Nephron (organoid): ENCODE data around the gene FIBCD1.
A peak's percentile ranks its signal among the peaks of the same experiment; 100 is the strongest.

Experiments used
- H3K27ac Mint-ChIP-seq, 3 experiments: 2 replicates each; pipeline ENCODE4 v1.8.0; 2020; ENCODE audit warnings: mixed read lengths in 3 of 3, mild to moderate bottlenecking in 2 of 3, moderate library complexity in 1 of 3
- H3K27me3 Mint-ChIP-seq: 2 replicates; pipeline ENCODE4 v1.8.0; 2021; ENCODE audit warnings: low read depth, mild to moderate bottlenecking, moderate library complexity, mixed read lengths
- H3K36me3 Mint-ChIP-seq: 2 replicates; pipeline ENCODE4 v1.8.0; 2020; ENCODE audit warnings: low read depth, mixed read lengths
- H3K4me1 Mint-ChIP-seq: 2 replicates; pipeline ENCODE4 v1.8.0; 2020; ENCODE audit warnings: mixed read lengths
- H3K4me3 Mint-ChIP-seq, 3 experiments: 2 replicates each; pipeline ENCODE4 v1.8.0; 2020; ENCODE audit warnings: mild to moderate bottlenecking in 3 of 3, mixed read lengths in 3 of 3, moderate library complexity in 2 of 3
- H3K9me3 Mint-ChIP-seq: 2 replicates; pipeline ENCODE4 v1.8.0; 2020; ENCODE audit warnings: mixed read lengths
- TF ChIP-seq, protein P1 (sequence below), 3 experiments: fragments of 200-600 bp; sonication (generic); IDR thresholded peaks; one replicate each; pipeline ENCODE4 v1.5.0; 2021; ENCODE audit warnings: antibody characterized with exemption in 3 of 3; ENCODE audit not compliant: unreplicated experiment in 3 of 3

FIBCD1 gene

DNA sequence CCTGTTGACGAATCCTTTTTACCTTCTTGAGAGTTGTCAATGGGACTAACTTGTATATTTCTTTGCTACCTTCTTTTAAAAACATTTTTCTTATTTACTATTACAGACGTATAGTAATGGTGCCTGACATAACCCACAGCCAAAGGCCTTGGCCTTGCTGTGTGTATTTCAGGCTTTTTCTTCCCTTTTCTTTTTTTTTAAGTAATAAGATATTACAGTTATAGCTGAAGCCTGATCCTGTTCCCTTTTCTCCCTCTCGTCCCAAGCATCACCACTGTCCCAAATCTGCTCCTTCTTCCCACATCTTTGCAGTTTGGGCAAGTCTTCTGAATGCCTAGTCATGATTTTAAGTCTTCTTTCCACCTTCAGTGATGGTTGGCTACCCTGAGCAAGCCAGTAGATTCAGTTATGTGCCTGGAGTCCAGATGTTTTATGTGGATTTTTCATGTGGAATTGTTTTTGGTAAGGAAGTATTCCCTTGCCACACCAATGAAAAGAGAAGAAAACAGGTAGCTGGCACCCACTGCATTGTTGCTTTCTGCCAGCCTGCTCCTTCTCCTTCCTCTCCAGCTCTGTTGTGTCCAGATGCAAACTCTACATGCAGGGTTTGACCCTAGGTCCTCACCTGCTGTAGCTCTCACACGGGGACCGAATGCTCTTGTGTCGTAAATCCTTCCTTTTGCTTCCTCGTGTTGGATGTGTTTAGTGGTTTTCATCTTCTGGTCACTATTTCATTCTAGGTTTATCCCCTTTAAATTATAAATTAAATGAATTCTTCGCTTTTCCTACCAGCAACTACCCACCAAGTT lies 77.5 kb downstream of the FIBCD1 start:
- Mint-ChIP-seq H3K27ac (no peak overlapping the region), H3K27me3 (no peaks in the 10 kb centered on the region), H3K36me3 (peaks cover 75% of the 10 kb centered on the region), H3K9me3 (no peaks in the 10 kb centered on the region), H3K4me3 (no peak overlapping the region), H3K4me1 (peaks cover 66% of the 10 kb centered on the region)
- TF ChIP-seq, protein P1, sequence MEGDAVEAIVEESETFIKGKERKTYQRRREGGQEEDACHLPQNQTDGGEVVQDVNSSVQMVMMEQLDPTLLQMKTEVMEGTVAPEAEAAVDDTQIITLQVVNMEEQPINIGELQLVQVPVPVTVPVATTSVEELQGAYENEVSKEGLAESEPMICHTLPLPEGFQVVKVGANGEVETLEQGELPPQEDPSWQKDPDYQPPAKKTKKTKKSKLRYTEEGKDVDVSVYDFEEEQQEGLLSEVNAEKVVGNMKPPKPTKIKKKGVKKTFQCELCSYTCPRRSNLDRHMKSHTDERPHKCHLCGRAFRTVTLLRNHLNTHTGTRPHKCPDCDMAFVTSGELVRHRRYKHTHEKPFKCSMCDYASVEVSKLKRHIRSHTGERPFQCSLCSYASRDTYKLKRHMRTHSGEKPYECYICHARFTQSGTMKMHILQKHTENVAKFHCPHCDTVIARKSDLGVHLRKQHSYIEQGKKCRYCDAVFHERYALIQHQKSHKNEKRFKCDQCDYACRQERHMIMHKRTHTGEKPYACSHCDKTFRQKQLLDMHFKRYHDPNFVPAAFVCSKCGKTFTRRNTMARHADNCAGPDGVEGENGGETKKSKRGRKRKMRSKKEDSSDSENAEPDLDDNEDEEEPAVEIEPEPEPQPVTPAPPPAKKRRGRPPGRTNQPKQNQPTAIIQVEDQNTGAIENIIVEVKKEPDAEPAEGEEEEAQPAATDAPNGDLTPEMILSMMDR (IDR thresholded peaks at IDR 0.05; ENCODE audit: unreplicated experiment in 3 of 3) = no peak

DNA sequence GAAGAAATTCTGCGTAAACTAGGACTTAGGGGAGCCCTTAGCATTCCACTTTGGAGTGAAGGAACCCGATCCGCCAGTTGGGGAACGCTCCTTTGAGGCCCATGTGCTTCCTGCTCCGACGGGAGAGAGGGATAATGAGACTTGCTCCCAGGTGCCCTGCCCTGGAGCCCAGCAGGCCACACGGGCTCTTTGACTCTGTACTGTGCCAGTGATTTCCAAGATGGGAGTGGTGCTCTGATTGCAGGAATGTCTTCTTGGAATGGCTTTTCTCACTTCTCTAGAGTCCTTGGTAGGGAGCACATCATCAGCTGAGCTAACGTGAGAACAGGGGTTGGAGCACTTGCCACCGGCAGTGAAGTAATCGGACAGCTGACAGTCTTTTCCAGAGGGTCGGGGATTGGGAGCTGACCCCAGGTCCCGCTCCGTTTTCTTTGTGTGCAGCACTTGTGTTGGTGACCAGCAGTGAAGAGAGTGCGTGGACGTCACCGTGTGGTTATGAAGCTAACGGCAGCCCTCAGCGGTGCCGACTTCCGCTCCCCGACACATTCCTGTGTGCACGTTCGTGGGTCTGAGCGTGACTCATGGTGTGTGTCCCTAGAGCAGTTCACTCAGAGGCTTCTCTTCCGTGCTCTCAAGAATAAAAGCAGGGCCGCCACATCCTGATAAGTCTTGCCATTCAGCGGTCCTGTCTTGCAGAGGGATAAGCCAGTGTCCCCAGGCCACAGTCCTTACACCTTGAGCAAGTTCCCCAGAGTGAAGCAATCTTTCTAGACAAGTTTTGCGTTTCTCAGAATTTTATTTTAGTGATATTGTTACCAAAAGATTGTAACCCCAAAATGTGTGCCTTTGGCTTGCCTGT lies 78.4 kb downstream of the FIBCD1 start:
- TF ChIP-seq, protein P1 (IDR thresholded peaks at IDR 0.05; ENCODE audit: unreplicated experiment in 3 of 3) = peak; percentile 12 to 36 (median 31)
- Mint-ChIP-seq H3K9me3 (no peaks in the 10 kb centered on the region), H3K27ac (peak overlapping the region; percentile 21 to 52 (median 28)), H3K4me1 (peaks cover 61% of the 10 kb centered on the region), H3K27me3 (no peaks in the 10 kb centered on the region), H3K4me3 (no peak overlapping the region), H3K36me3 (peaks cover 77% of the 10 kb centered on the region)

DNA sequence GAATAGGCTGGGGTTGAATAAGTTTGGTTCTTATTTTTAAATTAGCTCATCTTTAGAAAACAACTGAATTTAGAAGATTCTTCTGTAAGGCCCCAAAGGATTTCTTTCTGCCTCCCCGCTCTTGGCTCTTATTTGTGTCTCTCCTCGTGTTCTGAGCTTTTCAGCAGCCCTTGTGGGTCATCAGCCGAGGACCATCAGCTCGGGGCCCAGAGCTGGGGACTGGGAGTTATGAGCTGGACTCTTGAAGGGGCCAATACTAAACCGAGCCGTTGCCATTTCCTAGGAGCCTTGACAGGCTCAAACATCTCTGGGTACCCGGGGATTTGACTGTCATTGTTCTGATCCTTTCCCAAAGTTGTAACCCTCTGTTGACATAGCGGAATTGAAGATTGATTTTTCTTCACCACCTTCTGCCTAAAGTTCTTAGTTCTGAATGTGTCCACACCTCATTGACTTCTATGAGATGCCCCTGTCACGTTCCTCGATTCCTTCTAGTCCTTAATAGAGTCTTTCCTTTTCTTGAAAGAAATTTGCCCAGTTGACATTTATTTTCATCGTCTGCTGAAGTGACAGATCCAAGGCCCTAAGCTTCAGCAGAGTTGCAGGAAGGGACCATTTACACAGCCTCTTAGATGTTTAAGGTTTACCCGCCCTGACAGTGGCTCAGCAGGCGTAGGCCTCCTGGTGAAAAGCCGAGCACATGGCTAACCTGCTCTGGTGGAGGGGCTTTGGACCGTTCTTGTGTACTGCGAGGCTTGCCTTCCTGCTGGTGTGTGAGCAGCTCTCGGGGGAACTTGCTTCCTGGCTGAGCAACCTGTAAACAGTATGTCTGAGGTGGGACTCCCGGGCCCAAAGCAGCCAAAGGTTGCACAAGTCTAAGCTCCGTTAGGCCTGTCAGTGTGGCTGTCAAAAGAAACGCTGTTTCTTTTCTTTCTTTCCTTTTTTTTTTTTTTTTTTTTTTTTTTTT lies 80.0 kb downstream of the FIBCD1 start:
- TF ChIP-seq, protein P1 (IDR thresholded peaks at IDR 0.05; ENCODE audit: unreplicated experiment in 3 of 3) = no peak
- peaks cover 85% of the 10 kb centered on the region for H3K36me3 Mint-ChIP-seq
- H3K4me3 Mint-ChIP-seq = peak overlapping the region in 1 of 3 experiments; percentile 40
- peaks cover 61% of the 10 kb centered on the region for H3K4me1 Mint-ChIP-seq
- H3K27me3 Mint-ChIP-seq = no peaks in the 10 kb centered on the region
- H3K27ac Mint-ChIP-seq = peak overlapping the region; percentile 33 to 78 (median 67)
- no peaks in the 10 kb centered on the region for H3K9me3 Mint-ChIP-seq

DNA sequence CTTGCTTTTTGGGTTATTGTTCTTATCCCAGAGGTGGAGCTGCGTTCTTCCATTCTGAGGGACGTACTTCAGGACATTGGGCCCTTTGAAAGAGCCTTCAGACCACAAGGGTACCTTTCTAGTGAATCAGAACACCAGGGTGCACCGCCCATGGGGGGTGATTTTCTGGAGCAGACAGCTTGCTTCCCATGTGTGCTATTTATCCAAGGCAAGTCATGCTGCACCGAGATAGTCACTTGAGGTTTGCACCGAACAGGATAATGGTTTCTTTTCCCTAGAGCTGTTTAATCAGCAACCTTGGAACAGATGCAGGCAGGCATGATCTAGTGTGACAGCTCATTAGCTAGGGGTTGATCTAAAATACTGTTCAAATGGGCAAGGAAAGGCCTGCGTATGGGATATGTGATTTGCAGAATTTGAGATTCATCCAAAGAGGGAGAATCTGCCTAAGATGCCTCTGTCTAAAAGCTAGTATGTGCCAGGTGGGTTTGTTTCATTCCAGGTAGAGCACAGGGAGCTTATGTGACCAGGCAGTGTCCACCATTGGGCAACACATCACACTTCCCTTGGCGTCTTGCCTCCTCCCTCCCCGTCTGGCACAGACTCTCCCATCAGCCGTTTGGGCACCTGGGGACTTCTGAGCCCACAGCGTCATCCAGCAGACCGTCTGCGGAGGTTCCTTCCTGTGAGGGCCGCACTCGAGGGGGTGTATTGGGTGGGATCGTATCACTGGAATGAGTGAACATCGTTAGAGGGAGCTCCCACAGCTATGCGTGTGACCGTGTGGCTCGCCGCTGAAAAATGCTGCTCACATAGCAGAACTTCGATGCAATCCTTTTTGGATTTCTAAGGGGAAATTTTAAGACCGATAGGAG lies 80.9 kb downstream of the FIBCD1 start:
- Mint-ChIP-seq H3K4me1 (peaks cover 55% of the 10 kb centered on the region), H3K9me3 (no peaks in the 10 kb centered on the region), H3K4me3 (peak overlapping the region in 1 of 3 experiments; percentile 40), H3K36me3 (peaks cover 79% of the 10 kb centered on the region), H3K27me3 (no peaks in the 10 kb centered on the region), H3K27ac (peak overlapping the region; percentile 30 to 78 (median 67))
- TF ChIP-seq, protein P1 (IDR thresholded peaks at IDR 0.05; ENCODE audit: unreplicated experiment in 3 of 3) = no peak

DNA sequence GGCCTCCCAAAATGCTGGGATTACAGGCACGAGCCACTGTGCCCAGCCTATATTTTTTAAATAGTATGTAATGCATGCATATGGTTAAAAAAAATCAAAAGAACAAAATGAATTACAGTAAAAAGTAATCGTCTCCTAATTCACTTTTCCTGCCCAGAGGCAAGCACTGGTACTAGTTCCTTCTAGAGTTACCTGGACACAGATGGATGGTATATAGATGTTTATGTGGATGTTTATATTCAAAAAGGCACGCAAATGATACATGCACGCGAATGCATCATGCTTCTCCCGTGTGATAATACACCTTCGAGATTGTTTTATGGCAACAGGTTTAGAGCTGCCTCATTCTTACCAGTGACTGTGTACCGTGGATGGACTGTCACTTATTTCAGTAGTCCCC lies 82.6 kb downstream of the FIBCD1 start:
- H3K4me3 Mint-ChIP-seq = no peak overlapping the region
- peaks cover 73% of the 10 kb centered on the region for H3K36me3 Mint-ChIP-seq
- no peak overlapping the region for H3K27ac Mint-ChIP-seq
- H3K4me1 Mint-ChIP-seq = peaks cover 43% of the 10 kb centered on the region
- TF ChIP-seq, protein P1 (IDR thresholded peaks at IDR 0.05; ENCODE audit: unreplicated experiment in 3 of 3) = no peak
- no peaks in the 10 kb centered on the region for H3K9me3 Mint-ChIP-seq
- no peaks in the 10 kb centered on the region for H3K27me3 Mint-ChIP-seq
